Endodermal cell (in vitro differentiated cells): ENCODE data around the gene TCF3. TPM values are rescaled to one million over a fixed set of nuclear protein-coding genes. Genes with fewer than 3 reads are reported as not detected.

Source experiments
- DNase-seq: peaks from one replicate; pipeline ENCODE4 v3.0.0-alpha.2; 2017
- H3K27ac ChIP-seq: 2 replicates; pipeline ENCODE4 v1.5.1; 2013; ENCODE audit warnings: mild to moderate bottlenecking, low read depth, low read length, moderate library complexity
- H3K27me3 ChIP-seq: 2 replicates; pipeline ENCODE4 v1.6.1; 2013; ENCODE audit warnings: mild to moderate bottlenecking, low read length, moderate library complexity; ENCODE audit not compliant: insufficient read depth, control insufficient read depth, poor library complexity, severe bottlenecking
- H3K36me3 ChIP-seq: 2 replicates; pipeline ENCODE4 v1.7.0; 2013; ENCODE audit warnings: mild to moderate bottlenecking, low read length, moderate library complexity; ENCODE audit not compliant: control insufficient read depth, insufficient read depth
- H3K4me1 ChIP-seq: one replicate; pipeline ENCODE4 v1.7.0; 2013; ENCODE audit warnings: low read length; ENCODE audit not compliant: control insufficient read depth, insufficient read depth
- H3K4me3 ChIP-seq: 2 replicates; pipeline ENCODE4 v1.5.1; 2013; ENCODE audit warnings: mild to moderate bottlenecking, low read length, moderate library complexity
- H3K9ac ChIP-seq: 2 replicates; pipeline ENCODE4 v1.6.1; 2013; ENCODE audit warnings: mild to moderate bottlenecking, low read length, moderate library complexity; ENCODE audit not compliant: poor library complexity, severe bottlenecking; ENCODE audit errors: extremely low read depth
- H3K9me3 ChIP-seq: 2 replicates; pipeline ENCODE4 v1.6.1; 2013; ENCODE audit warnings: mild to moderate bottlenecking, low read length, moderate library complexity; ENCODE audit not compliant: control insufficient read depth
- H3K27ac Mint-ChIP-seq: 2 replicates; pipeline ENCODE4 v1.8.0; 2020; ENCODE audit warnings: mixed read lengths
- H3K27me3 Mint-ChIP-seq: 2 replicates; pipeline ENCODE4 v1.8.0; 2021; ENCODE audit warnings: mild to moderate bottlenecking, mixed read lengths; ENCODE audit not compliant: insufficient read depth
- H3K36me3 Mint-ChIP-seq: 2 replicates; pipeline ENCODE4 v1.8.0; 2020; ENCODE audit warnings: low read depth, mixed read lengths
- H3K4me1 Mint-ChIP-seq: 2 replicates; pipeline ENCODE4 v1.8.0; 2020; ENCODE audit warnings: mixed read lengths
- H3K4me3 Mint-ChIP-seq: 2 replicates; pipeline ENCODE4 v1.8.0; 2020; ENCODE audit warnings: mild to moderate bottlenecking, moderate library complexity, mixed read lengths
- H3K9me3 Mint-ChIP-seq: 2 replicates; pipeline ENCODE4 v1.8.0; 2020; ENCODE audit warnings: mild to moderate bottlenecking, mixed read lengths
- CTCF ChIP-seq: fragments of 200-600 bp; sonication (generic); conservative IDR thresholded peaks from 2 replicates; pipeline ENCODE4 v1.5.0; 2021; ENCODE audit warnings: antibody characterized with exemption, mild to moderate bottlenecking
- WGBS, 2 experiments: methylation state at CpG; one replicate each; pipeline versions ENCODE4 v1.1.5 to v1.1.7; 2013; ENCODE audit warnings: missing lambda C conversion rate in 2 of 2, mixed read lengths in 1 of 2; ENCODE audit not compliant: insufficient coverage in 1 of 2, insufficient read length in 1 of 2; 5-methylcytosine and 5-hydroxymethylcytosine counted together
- total RNA-seq, 2 donors: library from RNA; stranded (reverse); fragmentation: NEBNext Ultra II Directional in 1 of 2; extraction: Animal tissue kit (Norgen Biotek cat#: 25700) in 1 of 2; gene quantifications; 2 replicates in 1 of 2; 3 replicates in 1 of 2; pipeline ENCODE4 v1.2.1, GENCODE V29; 2021

The TCF3 gene
- total RNA-seq, 2 donors from 2014 or later, result 233 to 268 TPM

- H3K9ac ChIP-seq, result no peak overlapping the region
- no peaks in the 10 kb centered on the region for H3K9me3 Mint-ChIP-seq
- H3K27ac Mint-ChIP-seq, result no peak overlapping the region
Measured at GRCh38 chr19:1602091-1602707, 50.2 kb downstream of the TCF3 start.

GRCh38 chr19:1601613-1602064 lies 50.8 kb downstream of the TCF3 start:
- Mint-ChIP-seq H3K4me1 (peaks cover 4% of the 10 kb centered on the region), H3K36me3 (peaks cover 32% of the 10 kb centered on the region), H3K27me3 (no peaks in the 10 kb centered on the region), H3K9me3 (no peaks in the 10 kb centered on the region), H3K4me3 (no peak overlapping the region), H3K27ac (no peak overlapping the region)
- 96 to 99% methylated on average over 8 to 14 of the region's 14 CpGs for WGBS, 2 experiments
- Histone ChIP-seq H3K4me3 (no peak overlapping the region), H3K9ac (no peak overlapping the region), H3K36me3 (peaks cover 28% of the 10 kb centered on the region), H3K9me3 (no peaks in the 10 kb centered on the region), H3K4me1 (peaks cover 5% of the 10 kb centered on the region), H3K27ac (no peak overlapping the region), H3K27me3 (no peaks in the 10 kb centered on the region)
- TF ChIP-seq CTCF, result peak; percentile 54
- no peak for DNase-seq

More at GRCh38 chr19:1602091-1602707, 50.2 kb downstream of the TCF3 start:
- H3K27me3 ChIP-seq, result no peaks in the 10 kb centered on the region
- no peak overlapping the region for H3K4me3 ChIP-seq
- no peaks in the 10 kb centered on the region for H3K9me3 ChIP-seq
- no peak for DNase-seq
- Mint-ChIP-seq H3K4me1 (peaks cover 4% of the 10 kb centered on the region), H3K36me3 (peaks cover 30% of the 10 kb centered on the region), H3K4me3 (no peak overlapping the region), H3K27me3 (no peaks in the 10 kb centered on the region)
- peaks cover 23% of the 10 kb centered on the region for H3K36me3 ChIP-seq
- peaks cover 5% of the 10 kb centered on the region for H3K4me1 ChIP-seq
- no peak overlapping the region for H3K27ac ChIP-seq
- no peak for TF ChIP-seq CTCF
- 93 to 97% methylated on average over 12 to 20 of the region's 21 CpGs for WGBS, 2 experiments

GRCh38 chr19:1599460-1599846 lies 53.0 kb downstream of the TCF3 start:
- H3K9me3 Mint-ChIP-seq, result no peaks in the 10 kb centered on the region
- 97 to 100% methylated on average over 13 to 15 of the region's 15 CpGs for WGBS, 2 experiments
- no peak overlapping the region for H3K4me3 Mint-ChIP-seq
- Histone ChIP-seq H3K4me1 (no peaks in the 10 kb centered on the region), H3K27ac (no peak overlapping the region), H3K4me3 (no peak overlapping the region), H3K9me3 (no peaks in the 10 kb centered on the region), H3K9ac (no peak overlapping the region), H3K27me3 (no peaks in the 10 kb centered on the region), H3K36me3 (peaks cover 28% of the 10 kb centered on the region)
- peaks cover 43% of the 10 kb centered on the region for H3K36me3 Mint-ChIP-seq
- H3K4me1 Mint-ChIP-seq, result no peaks in the 10 kb centered on the region
- no peaks in the 10 kb centered on the region for H3K27me3 Mint-ChIP-seq
- no peak overlapping the region for H3K27ac Mint-ChIP-seq
- no peak for DNase-seq
- TF ChIP-seq CTCF, result no peak
